ENCODE data around the gene CDKAL1.

The CDKAL1 gene

DNA sequence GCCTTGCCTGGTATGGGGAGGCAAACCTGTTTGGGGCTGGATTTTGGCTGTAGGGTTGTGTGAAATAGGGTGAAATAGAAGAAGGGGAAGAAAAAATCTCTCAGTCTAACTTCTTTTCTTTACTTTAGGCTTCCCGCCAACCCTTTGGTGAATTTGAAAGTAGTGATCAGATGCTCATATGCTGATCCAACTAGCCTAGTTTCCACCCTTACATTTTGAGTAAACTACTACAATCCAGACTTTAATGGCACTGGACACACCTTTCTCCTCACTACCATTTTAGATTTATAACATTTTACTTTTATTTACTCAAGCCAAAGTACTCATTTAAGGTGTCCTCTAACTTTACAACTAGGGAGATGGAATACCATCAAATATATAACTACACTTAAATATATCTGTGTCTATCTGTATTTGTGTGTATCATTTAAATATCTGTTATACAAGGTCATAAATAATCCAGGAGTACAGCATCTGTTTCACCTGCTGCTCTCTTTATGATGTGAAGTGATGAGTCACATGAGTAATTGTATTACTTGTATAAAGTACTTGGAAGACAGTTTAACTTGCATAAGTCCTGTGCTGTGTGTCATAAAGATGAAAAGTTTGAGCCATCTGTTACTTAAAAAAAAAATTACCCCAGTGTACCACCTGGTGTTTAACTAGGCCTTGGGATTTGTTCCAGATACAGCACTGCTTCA is 172.1 kb downstream of the CDKAL1 start:
- TF ChIP-seq, protein P1, sequence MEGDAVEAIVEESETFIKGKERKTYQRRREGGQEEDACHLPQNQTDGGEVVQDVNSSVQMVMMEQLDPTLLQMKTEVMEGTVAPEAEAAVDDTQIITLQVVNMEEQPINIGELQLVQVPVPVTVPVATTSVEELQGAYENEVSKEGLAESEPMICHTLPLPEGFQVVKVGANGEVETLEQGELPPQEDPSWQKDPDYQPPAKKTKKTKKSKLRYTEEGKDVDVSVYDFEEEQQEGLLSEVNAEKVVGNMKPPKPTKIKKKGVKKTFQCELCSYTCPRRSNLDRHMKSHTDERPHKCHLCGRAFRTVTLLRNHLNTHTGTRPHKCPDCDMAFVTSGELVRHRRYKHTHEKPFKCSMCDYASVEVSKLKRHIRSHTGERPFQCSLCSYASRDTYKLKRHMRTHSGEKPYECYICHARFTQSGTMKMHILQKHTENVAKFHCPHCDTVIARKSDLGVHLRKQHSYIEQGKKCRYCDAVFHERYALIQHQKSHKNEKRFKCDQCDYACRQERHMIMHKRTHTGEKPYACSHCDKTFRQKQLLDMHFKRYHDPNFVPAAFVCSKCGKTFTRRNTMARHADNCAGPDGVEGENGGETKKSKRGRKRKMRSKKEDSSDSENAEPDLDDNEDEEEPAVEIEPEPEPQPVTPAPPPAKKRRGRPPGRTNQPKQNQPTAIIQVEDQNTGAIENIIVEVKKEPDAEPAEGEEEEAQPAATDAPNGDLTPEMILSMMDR (IDR thresholded peaks at IDR 0.05; ENCODE audit: borderline replicate concordance, control extremely low read depth, extremely low read depth, insufficient read depth, missing control alignments), result no peak
- in situ Hi-C loops (cut with MboI; ENCODE audit: low sequenced_read_pairs, unreplicated experiment), result no loop called here
- DNase-seq (ENCODE audit: low spot score), result no peak

DNA sequence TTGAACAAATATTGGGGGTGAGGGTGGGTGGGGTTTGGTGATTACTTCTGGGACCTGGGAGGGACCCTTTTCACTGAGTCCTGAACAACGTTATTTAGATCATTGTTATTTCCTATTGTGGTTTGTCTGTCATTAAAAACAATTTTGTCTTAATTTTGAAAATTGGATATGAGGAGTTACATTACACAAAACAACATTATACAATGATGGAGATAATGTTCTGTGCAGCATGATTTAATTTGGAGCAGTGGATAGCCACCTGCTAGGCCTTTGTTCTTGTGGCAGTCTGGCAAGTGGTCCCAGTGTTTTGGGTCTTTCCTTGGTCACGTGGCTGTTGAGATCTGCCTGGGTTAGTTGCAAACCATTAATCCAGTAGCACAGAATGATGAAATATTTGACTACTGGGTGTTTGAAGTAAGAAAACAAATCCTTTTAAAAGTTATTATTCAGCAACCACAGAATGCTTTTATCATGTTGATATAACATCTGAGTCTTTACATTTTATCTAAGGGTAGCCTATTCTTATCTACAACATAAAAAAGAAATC is 172.8 kb downstream of the CDKAL1 start:
- TF ChIP-seq, protein P1 (IDR thresholded peaks at IDR 0.05; ENCODE audit: borderline replicate concordance, control extremely low read depth, extremely low read depth, insufficient read depth, missing control alignments), result no peak
- DNase-seq (ENCODE audit: low spot score), result no peak
- in situ Hi-C loops (cut with MboI; ENCODE audit: low sequenced_read_pairs, unreplicated experiment), result no loop called here

DNA sequence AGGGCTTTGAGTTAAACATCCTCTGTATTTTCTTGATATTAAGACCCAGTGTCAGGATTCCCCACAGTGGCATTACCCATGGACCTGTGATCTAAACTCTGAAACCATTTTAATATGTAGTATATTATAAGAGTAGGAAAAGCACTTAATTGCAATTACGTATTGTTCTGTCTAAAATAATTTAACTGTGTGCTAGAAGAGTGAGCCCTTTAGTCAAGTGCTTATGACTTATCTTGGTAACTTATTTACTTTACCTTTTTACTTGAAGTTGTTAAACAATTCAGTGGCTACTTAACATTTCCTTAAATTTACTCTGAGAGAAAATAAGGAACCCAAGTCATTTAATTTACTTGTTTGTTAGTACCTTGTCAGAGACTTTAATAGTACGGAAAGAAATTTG is 173.6 kb downstream of the CDKAL1 start:
- in situ Hi-C loops (cut with MboI; ENCODE audit: low sequenced_read_pairs, unreplicated experiment), result no loop called here

DNA sequence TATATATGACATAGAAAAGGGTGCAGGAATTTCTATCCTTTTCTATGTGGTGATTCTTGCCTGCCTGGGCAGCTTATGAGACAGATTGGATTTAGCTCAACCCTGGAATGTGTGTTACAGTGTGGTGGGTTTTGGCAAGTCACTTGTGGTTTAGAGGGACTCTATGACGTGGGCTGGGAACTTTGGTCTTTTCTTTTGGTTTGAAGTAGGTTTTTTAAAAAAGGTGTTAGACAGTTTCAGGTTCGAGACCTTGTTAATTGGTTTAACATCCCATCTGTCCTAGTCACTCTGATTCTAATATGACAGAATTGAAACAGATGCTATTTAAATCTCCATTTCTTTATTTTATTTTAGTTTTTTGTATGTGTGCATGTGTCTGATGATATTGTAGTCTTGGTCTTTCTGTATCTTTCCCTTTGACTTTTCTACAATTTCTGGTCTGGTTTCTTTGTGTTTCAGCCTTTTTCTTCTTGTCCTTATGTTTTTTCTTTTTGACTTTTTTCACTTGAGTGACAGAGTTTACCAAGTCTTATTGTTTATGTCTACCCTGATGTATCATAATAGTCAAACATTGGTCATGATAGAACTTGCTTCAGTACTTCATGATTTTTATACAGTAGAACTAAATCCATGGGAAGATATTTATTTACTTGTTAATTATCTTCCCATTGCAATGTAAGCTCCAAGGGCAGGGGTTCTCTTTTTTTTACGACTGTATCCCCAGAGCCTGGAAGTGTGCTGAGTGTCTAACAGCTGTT is 174.3 kb downstream of the CDKAL1 start:
- TF ChIP-seq, protein P1 (IDR thresholded peaks at IDR 0.05; ENCODE audit: borderline replicate concordance, control extremely low read depth, extremely low read depth, insufficient read depth, missing control alignments), result no peak
- in situ Hi-C loops (cut with MboI; ENCODE audit: low sequenced_read_pairs, unreplicated experiment), result no loop called here
- peak; percentile 31 for DNase-seq (ENCODE audit: low spot score)

More for the DNA sequence above, 173.6 kb downstream of the CDKAL1 start:
- DNase-seq (ENCODE audit: low spot score), result no peak
- TF ChIP-seq, protein P1 (IDR thresholded peaks at IDR 0.05; ENCODE audit: borderline replicate concordance, control extremely low read depth, extremely low read depth, insufficient read depth, missing control alignments), result no peak

DNA sequence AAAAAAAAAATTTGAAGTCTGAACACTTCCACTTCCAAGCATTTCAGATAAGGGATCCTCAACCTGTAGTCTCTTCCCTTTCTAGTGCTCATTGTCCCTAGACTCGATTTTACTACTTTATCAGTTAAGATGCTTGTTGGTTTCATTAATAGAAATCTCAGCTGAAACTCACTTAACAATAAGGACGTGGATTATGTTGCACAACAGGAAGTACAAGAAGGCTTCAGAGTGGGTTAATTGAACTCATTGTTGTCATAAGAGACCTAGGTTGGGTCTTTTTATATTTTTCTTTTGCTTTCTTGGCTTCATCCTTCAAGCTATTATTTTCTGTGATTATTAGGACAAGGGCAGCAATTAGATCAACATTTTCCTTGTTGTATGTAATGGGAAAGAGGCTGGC is 175.2 kb downstream of the CDKAL1 start:
- DNase-seq (ENCODE audit: low spot score), result no peak
- in situ Hi-C loops (cut with MboI; ENCODE audit: low sequenced_read_pairs, unreplicated experiment), result no loop called here

DNA sequence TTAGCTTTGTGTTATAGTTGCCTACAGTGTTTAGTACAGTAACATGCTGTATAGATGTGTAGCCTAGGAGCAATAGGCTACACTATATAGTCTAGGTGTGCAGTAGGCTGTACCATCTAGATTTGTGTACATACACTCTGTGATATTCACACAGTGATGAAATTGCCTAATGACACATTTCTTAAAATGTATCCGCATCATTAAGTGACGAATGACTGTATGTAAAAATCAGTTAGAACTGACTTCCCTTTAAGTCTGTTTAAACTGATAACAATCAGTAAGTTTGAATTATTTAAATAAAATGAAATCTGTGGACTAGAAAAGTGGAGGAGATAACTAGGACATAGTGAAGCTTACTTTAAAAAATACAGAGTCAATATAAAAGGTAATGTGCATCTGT is 176.1 kb downstream of the CDKAL1 start:
- DNase-seq (ENCODE audit: low spot score), result no peak
- in situ Hi-C loops (cut with MboI; ENCODE audit: low sequenced_read_pairs, unreplicated experiment), result no loop called here
- TF ChIP-seq, protein P1 (IDR thresholded peaks at IDR 0.05; ENCODE audit: borderline replicate concordance, control extremely low read depth, extremely low read depth, insufficient read depth, missing control alignments), result no peak

More for the DNA sequence above, 175.2 kb downstream of the CDKAL1 start:
- TF ChIP-seq, protein P1 (IDR thresholded peaks at IDR 0.05; ENCODE audit: borderline replicate concordance, control extremely low read depth, extremely low read depth, insufficient read depth, missing control alignments), result no peak
